Heart left ventricle (tissue), 16 donors: ENCODE measurements around the gene GRIA2. TPM values are rescaled to one million over a fixed set of nuclear protein-coding genes. Genes with fewer than 3 reads are reported as not detected.

ENCODE experiments used
- ATAC-seq, 4 donors: fragments of 200-7000 bp; cut with Tn5 transposase; one replicate each; pipeline ENCODE4 v1.9.1; 2020 to 2022; ENCODE audit warnings: moderate library complexity in 4 of 4, mild to moderate bottlenecking in 3 of 4, moderate number of reproducible peaks in 1 of 4
- DNase-seq, 5 donors: peaks; one replicate each; pipeline ENCODE4 v3.0.0-alpha.2; 2020
- H3K27ac ChIP-seq, 12 donors: fragments of 200-600 bp; sonication (generic) in 4 of 12; one replicate each; pipeline versions ENCODE4 v1.5.0 to v1.8.0; 2016 to 2022; ENCODE audit warnings: mild to moderate bottlenecking in 2 of 12
- H3K27me3 ChIP-seq, 9 donors: fragments of 200-600 bp; sonication (generic) in 2 of 9; one replicate each; pipeline versions ENCODE4 v1.5.1 to v1.8.0; 2016 to 2022; ENCODE audit warnings: mild to moderate bottlenecking in 3 of 9
- H3K36me3 ChIP-seq, 9 donors: fragments of 200-600 bp; sonication (generic) in 2 of 9; one replicate each; pipeline versions ENCODE4 v1.5.0 to v1.8.0; 2018 to 2022; ENCODE audit warnings: mild to moderate bottlenecking in 2 of 9
- H3K4me1 ChIP-seq, 12 donors: fragments of 200-600 bp; sonication (generic) in 4 of 12; one replicate each; pipeline versions ENCODE4 v1.5.0 to v1.8.0; 2016 to 2022; ENCODE audit warnings: mild to moderate bottlenecking in 3 of 12
- H3K4me3 ChIP-seq, 12 donors: fragments of 200-600 bp; sonication (generic) in 4 of 12; one replicate each; pipeline versions ENCODE4 v1.5.0 to v1.8.0; 2017 to 2022; ENCODE audit warnings: mild to moderate bottlenecking in 9 of 12, moderate library complexity in 4 of 12
- H3K9me3 ChIP-seq, 12 donors: fragments of 200-600 bp; sonication (generic) in 4 of 12; one replicate each; pipeline versions ENCODE4 v1.5.0 to v1.8.0; 2016 to 2022; ENCODE audit warnings: mild to moderate bottlenecking in 1 of 12
- POLR2A ChIP-seq, 2 donors: fragments of 450-650 bp; IDR thresholded peaks; one replicate each; pipeline ENCODE4 v1.6.1; 2017; ENCODE audit warnings: antibody characterized with exemption in 2 of 2, mild to moderate bottlenecking in 2 of 2, moderate library complexity in 2 of 2
- WGBS, 4 donors: extraction: QIAGEN DNeasy Blood & Tissue Kit in 2 of 4; methylation state at CpG; one replicate each; pipeline versions ENCODE4 v1.1.5 to v1.1.7; 2013 to 2018; 5-methylcytosine and 5-hydroxymethylcytosine counted together
- intact Hi-C, 10 donors: fragments of 100-400 bp; cut with DNase I; formaldehyde crosslinking; loops; one replicate each; pipeline versions ENCODE4 v1.11.1 to v1.14.2; 2022
- polyA plus RNA-seq, 2 donors: library from polyadenylated mRNA; stranded (reverse); fragments of 200-250 nt; gene quantifications; one replicate each; pipeline ENCODE4 v1.2.3, GENCODE V29; 2013
- total RNA-seq, 9 donors: library from RNA; depleted of rRNA in 2 of 9; stranded (reverse); fragments of >200 nt in 2 of 9; fragmentation: NEBNext Ultra II Directional in 3 of 9; extraction: Animal tissue kit (Norgen Biotek cat#: 25700) in 3 of 9; gene quantifications; one replicate each; pipeline versions ENCODE4 v1.1.0 to v1.2.4, GENCODE V29; 2016 to 2023
- TF ChIP-seq, protein P1 (sequence below), 12 donors: fragments of 200-600 bp; sonication (generic) in 4 of 12; IDR thresholded peaks; one replicate each; pipeline versions ENCODE4 v1.5.0 to v1.8.0; 2018 to 2022; ENCODE audit warnings: antibody characterized with exemption in 12 of 12, mild to moderate bottlenecking in 5 of 12
- donor health status: ischemic (EF 13 %, LVEDD 7.1; RV severe dilation, severe dysfunction).
- donor health status: healthy with polysubstance abuse.
- donor health status: DM: no; HTN: yes; CAD: no.
- donor health status: DM: no; HTN: no; CAD: no.
- donor health status: ischemic (EF 25% LVEDD 6.9; RV normal size, moderate dysfunction).
- donor health status: ischemic (EF 25% LVEDD 5.7; RV mildly dilated, moderate dysfunction).
- donor health status: healthy.
- donor health status: DM: yes; HTN: yes; CAD: no.
- donor health status: ischemic (EF 35%, LVEDD 5.7; RV mildly dilated, moderate dysfunction).
- donor health status: nonischemic (EF 11% LVEDD 7.7; RV severe dilation, severe dysfunction).
- donor health status: DM: yes; HTN: yes; CAD: no.
- donor health status: PGD.
- donor health status: ischemic (EF 29% LVEDD 5.4; RV normal size, mild dysfunction).
- donor health status: nonischemic (EF 23%, LVEDD 6.1; RV moderate dilation, normal function).

Gene GRIA2
- total and polyA plus RNA-seq, 11 donors, result 0.17 to 0.36 TPM; not detected in 9

DNA sequence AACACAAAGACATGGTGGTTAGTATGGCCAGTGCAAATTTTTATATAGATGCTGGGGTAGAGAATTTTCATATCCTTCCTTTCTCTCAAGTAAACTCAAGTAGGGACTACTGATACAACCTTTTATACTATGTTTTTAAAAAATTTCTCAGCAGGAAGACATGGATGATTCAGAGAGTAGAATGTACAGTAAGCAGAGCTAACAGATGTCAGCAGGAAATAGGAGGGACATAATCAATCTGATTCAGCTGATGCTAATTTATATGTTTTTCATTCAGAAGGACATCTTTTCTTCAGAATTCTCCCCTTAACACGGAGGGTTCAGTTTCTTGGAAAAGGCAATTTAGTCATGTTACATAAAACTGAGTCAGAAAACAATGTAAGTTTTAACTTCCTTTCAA is 95.4 kb downstream of the GRIA2 start:
- 21 to 63% (median 37%) methylated on average over 1 of the region's 1 CpG for WGBS, 4 donors
- Histone ChIP-seq H3K9me3 (no peaks in the 10 kb centered on the region), H3K36me3 (no peaks in the 10 kb centered on the region), H3K27ac (no peak overlapping the region), H3K4me3 (no peak overlapping the region), H3K27me3 (no peaks in the 10 kb centered on the region), H3K4me1 (no peaks in the 10 kb centered on the region)
- DNase-seq (no peak), ATAC-seq (no peak)
- intact Hi-C loops, result no loop called here
- TF ChIP-seq, protein P1, sequence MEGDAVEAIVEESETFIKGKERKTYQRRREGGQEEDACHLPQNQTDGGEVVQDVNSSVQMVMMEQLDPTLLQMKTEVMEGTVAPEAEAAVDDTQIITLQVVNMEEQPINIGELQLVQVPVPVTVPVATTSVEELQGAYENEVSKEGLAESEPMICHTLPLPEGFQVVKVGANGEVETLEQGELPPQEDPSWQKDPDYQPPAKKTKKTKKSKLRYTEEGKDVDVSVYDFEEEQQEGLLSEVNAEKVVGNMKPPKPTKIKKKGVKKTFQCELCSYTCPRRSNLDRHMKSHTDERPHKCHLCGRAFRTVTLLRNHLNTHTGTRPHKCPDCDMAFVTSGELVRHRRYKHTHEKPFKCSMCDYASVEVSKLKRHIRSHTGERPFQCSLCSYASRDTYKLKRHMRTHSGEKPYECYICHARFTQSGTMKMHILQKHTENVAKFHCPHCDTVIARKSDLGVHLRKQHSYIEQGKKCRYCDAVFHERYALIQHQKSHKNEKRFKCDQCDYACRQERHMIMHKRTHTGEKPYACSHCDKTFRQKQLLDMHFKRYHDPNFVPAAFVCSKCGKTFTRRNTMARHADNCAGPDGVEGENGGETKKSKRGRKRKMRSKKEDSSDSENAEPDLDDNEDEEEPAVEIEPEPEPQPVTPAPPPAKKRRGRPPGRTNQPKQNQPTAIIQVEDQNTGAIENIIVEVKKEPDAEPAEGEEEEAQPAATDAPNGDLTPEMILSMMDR (IDR thresholded peaks at IDR 0.05), result no peak
- no peak for TF ChIP-seq POLR2A (IDR thresholded peaks at IDR 0.05)

DNA sequence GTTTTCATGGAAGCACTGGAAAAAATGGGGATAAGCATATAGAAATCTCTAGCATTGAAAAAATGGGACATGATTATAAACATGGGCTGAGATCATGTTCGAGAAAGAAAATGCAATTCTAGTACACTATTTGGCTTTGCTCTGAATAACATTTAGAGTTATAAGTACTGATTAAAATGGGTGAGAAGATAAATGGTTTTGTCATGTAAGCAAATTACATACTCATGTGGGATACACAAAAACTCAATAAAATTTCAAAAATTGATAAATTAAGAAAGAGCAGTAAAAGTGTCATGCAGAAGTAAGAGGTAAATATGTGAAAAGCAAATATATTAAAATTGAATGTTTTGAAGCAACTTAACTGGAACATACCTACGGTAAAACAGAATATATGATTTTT is 99.6 kb downstream of the GRIA2 start:
- Histone ChIP-seq H3K27me3 (no peaks in the 10 kb centered on the region), H3K4me1 (no peaks in the 10 kb centered on the region), H3K4me3 (no peak overlapping the region), H3K9me3 (no peaks in the 10 kb centered on the region), H3K27ac (no peak overlapping the region), H3K36me3 (no peaks in the 10 kb centered on the region)
- TF ChIP-seq POLR2A (IDR thresholded peaks at IDR 0.05), result no peak
- TF ChIP-seq, protein P1 (IDR thresholded peaks at IDR 0.05), result no peak
- DNase-seq (no peak), ATAC-seq (no peak)
- intact Hi-C loops, result no loop called here
- WGBS, 4 donors, result 72 to 85% (median 80%) methylated on average over 2 of the region's 2 CpGs

DNA sequence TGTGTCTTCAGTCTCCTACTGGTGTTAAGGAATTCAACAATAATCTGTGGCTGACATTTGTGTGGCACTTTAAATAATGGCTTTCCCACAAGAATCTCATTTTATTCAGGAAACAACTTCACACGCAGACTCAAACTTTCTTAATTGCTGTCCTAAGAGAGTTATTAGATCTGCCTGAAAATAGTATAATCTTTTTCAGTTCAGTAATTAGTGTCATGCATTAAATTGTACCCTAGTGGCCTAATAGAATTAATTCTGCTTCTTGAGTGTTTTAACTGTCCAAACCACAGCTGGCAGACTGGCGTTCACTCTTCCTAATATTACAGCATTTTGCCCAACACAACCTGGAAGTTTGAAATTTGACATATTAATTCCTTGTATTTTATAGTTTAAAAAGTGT is 107.1 kb downstream of the GRIA2 start:
- no peaks in the 10 kb centered on the region for H3K4me1 ChIP-seq
- H3K9me3 ChIP-seq, result no peaks in the 10 kb centered on the region
- H3K27me3 ChIP-seq, result no peaks in the 10 kb centered on the region
- DNase-seq, result no peak
- no peaks in the 10 kb centered on the region for H3K36me3 ChIP-seq
- H3K4me3 ChIP-seq, result no peak overlapping the region
- ATAC-seq, result no peak
- no peak overlapping the region for H3K27ac ChIP-seq
- intact Hi-C loops, result no loop called here
- WGBS, 4 donors, result 61 to 85% (median 73%) methylated on average over 2 of the region's 2 CpGs
- TF ChIP-seq POLR2A (IDR thresholded peaks at IDR 0.05), result no peak
- TF ChIP-seq, protein P1 (IDR thresholded peaks at IDR 0.05), result no peak

DNA sequence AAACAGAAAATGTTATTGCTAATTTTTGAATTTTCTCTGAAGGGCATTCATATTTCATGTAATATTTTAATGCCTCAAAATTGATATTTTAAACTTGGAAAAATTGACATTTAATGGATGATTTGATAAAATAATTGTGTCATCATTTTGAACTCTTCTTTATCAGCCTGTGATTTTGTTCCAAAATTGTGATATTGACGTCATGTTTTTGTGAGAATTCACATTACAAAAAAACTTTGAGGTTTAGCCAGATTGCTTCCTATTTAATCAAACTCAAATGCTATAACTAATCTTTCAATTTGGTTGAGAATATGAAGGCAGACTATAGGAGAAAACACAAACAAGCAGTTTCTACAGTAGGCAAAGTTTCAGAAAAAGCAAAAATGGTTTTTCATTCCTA is 137.4 kb downstream of the GRIA2 start:
- no peaks in the 10 kb centered on the region for H3K9me3 ChIP-seq
- no peak overlapping the region for H3K27ac ChIP-seq
- ATAC-seq (no peak), DNase-seq (no peak)
- no peaks in the 10 kb centered on the region for H3K27me3 ChIP-seq
- no peak for TF ChIP-seq POLR2A (IDR thresholded peaks at IDR 0.05)
- TF ChIP-seq, protein P1 (IDR thresholded peaks at IDR 0.05), result no peak
- H3K36me3 ChIP-seq, result no peaks in the 10 kb centered on the region
- H3K4me3 ChIP-seq, result no peak overlapping the region
- intact Hi-C loops, result no loop called here
- no peaks in the 10 kb centered on the region for H3K4me1 ChIP-seq
- 68 to 74% (median 70%) methylated on average over 1 of the region's 1 CpG for WGBS, 4 donors
